HFF-Myc (cell line): ENCODE results near the gene NXPH1.

Source experiments
- DNase-seq: peaks from one replicate; pipeline ENCODE4 v3.0.0-alpha.2; 2011; ENCODE audit warnings: low read depth; ENCODE audit errors: extremely low read depth
- H3K4me3 ChIP-seq: replicated peaks from 2 replicates; pipeline ENCODE4 v1.5.1; 2011; ENCODE audit warnings: low read depth, mild to moderate bottlenecking, control low read depth, low read length
- TF ChIP-seq, protein P1 (sequence below): IDR thresholded peaks from 2 replicates; pipeline ENCODE4 v1.5.1; 2012; ENCODE audit warnings: mild to moderate bottlenecking, low read depth, low read length, control low read depth; ENCODE audit errors: missing control alignments

NXPH1 gene

GRCh38 chr7:8480527-8480926 lies 47.1 kb downstream of the NXPH1 start:
- no peak for DNase-seq
- H3K4me3 ChIP-seq = no peak overlapping the region
- TF ChIP-seq, protein P1, sequence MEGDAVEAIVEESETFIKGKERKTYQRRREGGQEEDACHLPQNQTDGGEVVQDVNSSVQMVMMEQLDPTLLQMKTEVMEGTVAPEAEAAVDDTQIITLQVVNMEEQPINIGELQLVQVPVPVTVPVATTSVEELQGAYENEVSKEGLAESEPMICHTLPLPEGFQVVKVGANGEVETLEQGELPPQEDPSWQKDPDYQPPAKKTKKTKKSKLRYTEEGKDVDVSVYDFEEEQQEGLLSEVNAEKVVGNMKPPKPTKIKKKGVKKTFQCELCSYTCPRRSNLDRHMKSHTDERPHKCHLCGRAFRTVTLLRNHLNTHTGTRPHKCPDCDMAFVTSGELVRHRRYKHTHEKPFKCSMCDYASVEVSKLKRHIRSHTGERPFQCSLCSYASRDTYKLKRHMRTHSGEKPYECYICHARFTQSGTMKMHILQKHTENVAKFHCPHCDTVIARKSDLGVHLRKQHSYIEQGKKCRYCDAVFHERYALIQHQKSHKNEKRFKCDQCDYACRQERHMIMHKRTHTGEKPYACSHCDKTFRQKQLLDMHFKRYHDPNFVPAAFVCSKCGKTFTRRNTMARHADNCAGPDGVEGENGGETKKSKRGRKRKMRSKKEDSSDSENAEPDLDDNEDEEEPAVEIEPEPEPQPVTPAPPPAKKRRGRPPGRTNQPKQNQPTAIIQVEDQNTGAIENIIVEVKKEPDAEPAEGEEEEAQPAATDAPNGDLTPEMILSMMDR = no peak

- TF ChIP-seq, protein P1 = no peak
- H3K4me3 ChIP-seq = no peak overlapping the region
- DNase-seq = no peak
These were observed 47.7 kb downstream of the NXPH1 start for GRCh38 chr7:8481096-8481495.

GRCh38 chr7:8481752-8482446 lies 48.5 kb downstream of the NXPH1 start:
- no peak overlapping the region for H3K4me3 ChIP-seq
- DNase-seq = no peak
- TF ChIP-seq, protein P1 = no peak

DNA sequence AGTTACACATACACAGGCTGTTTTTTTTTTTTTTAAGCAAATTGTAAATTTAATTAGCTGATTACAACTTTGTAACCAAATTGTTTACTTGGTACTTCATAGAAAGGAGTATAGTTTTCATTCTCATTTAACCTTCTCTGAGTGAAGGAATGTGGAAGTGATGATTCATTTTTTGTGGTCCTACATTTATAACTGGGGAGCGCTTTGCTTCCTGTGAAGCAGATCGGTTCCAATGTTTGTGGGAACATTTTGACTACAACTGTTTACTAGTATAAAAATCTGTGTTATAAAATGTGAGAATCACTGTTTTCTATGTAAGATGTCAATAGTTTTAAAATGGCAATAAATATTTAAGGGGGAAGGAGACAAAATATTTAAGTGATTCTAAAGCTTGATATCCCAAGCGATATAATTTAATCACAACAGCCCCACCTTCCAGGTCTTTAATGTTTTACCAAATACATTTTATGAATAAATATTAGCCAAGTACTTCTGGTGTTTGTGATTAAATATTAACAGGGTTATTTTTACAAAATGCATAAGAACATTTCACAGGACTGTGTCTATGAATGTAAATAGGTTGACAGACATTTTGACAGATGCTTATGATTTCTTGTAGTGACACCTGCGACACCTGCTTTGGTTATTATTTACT lies 57.1 kb downstream of the NXPH1 start:
- no peak for DNase-seq
- TF ChIP-seq, protein P1 = no peak
- no peak overlapping the region for H3K4me3 ChIP-seq

DNA sequence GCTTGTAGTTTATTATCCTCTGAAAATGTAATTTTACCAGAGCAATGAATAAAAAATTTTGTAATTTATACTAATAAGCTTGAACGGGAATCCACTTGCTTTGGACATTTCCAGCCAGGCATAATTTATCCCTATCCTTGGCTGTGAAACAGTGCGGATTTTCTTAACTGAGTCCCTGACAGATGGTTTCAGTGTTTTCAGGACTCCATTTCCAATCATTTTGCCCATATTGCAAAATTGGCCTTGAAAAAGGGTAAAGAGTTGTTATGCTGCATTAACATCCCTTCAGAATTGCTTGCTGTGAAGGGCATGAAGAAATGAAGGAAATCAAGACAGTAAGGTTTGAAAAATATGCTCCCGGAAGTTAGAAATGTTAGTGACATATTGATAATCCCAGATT lies 57.7 kb downstream of the NXPH1 start:
- no peak for DNase-seq

DNA sequence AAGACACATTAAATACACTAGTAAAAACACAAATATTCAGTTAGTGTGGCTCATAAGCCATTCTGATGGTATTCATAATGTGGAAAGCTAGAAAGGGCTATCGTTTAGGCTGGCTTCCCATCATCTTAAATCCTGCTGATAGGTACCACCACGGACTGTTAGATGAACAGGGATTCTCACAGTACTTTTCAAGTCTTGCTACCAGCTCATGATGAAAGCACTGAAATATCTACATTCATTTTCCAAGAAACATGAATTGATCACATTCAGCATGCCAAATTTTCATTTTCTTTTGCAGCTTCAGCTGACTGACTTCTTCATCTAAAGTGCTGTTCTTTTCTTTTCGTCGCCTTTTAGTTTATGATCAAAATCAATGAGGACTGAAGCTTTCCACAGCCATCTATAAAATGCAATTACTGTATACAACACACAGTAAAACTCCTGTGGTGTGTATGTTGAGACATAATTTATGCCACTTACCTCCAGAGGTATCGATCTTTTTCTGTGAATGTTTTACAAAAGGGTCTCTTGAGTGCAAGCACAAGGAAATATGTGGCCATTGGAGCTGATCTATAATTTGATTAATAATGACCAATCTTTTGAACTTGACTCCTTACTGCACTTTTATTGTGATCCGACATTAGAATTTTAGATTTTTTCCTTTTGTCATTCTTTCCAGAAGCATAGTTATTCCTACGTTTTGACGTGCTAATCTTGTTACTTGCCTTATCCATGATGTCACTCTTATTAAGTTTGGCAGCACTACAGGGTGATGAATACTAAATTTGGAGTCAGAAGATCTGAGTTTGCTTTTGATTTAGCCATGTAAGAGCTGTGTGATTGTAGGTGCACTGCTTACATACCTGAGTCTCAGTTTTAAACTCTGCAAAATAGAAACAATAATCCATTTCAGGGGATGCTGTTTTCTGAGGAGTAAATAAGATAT lies 58.4 kb downstream of the NXPH1 start:
- H3K4me3 ChIP-seq = no peak overlapping the region
- TF ChIP-seq, protein P1 = no peak
- DNase-seq = no peak

More for the DNA sequence above, 57.7 kb downstream of the NXPH1 start:
- no peak overlapping the region for H3K4me3 ChIP-seq
- TF ChIP-seq, protein P1 = no peak
